SW 1271 (cell line): ENCODE data around the gene PRKG1.

Experiments used
- DNase-seq, 2 experiments: peaks; one replicate each; lab custom pipeline; 2025; lab: John Stamatoyannopoulos, UW

PRKG1 gene

DNA sequence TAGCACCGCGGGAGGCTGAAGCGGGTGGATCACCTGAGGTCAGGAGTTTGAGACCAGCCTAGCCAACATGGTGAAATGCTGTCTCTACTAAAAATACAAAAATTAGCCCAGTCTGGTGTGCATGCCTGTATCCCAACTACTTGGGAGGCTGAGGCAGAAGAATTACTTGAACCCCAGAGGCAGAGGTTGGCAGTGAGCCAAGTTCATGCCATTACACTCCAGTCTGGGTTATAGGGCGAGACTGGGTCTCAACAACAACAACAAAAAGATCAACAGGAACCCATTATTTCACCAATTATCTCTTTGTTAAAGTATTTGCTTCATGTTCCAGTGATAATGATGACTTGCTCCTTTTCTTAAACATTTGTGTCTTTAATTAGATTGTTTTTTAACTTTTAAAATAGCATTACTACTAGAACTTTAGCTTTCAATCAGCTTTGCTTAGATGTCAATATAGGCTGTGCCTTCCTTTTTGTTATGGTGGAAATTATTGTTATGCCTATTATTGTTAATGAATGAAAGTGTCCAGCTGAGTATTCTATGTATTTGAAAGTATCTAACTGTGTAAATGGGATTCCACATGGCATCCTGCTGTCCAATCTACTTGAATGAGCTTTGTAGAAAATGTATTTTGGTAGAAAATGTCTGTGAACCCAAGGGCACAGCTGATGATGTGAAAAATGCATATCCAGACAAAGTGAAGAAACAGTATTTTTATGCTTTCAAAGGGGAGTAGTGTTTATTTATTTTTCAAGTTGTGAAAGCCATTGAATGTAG lies 686.8 kb downstream of the PRKG1 start:
- no peak for DNase-seq

- no peak for DNase-seq
Observed at GRCh38 chr10:51763746-51764145, 689.5 kb downstream of the PRKG1 start.

DNA sequence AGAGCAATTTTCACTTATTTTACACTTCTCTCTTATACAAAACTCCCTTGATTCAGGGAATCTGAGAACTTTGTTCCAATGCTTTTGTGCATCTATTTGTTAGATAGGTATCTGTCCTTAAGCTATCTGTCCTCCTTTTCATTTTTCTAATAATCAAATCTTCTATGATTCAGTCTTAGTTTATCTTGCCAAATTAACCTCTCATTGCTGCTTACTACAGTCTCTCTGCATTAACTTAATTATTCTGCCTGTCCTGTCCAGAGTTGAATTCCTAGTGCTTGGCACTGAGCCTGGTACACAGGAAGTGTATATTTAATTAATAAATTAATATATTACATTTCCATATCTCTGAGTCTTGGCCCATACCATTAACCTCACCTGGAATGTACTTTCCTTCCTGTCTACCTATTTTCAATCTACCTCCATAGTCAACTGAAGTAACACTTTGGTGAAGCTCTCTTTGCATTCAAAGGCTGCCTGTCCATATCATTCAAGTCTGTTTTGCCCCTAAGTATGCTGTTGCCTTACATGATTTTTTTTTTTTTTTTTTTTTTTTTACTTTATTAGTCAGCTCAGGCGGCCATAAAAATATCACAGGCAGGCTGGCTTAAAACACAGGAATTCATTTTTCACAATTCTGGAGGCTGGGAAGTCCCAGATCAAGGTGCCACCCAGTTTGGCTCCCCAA lies 691.1 kb downstream of the PRKG1 start:
- no peak for DNase-seq

DNA sequence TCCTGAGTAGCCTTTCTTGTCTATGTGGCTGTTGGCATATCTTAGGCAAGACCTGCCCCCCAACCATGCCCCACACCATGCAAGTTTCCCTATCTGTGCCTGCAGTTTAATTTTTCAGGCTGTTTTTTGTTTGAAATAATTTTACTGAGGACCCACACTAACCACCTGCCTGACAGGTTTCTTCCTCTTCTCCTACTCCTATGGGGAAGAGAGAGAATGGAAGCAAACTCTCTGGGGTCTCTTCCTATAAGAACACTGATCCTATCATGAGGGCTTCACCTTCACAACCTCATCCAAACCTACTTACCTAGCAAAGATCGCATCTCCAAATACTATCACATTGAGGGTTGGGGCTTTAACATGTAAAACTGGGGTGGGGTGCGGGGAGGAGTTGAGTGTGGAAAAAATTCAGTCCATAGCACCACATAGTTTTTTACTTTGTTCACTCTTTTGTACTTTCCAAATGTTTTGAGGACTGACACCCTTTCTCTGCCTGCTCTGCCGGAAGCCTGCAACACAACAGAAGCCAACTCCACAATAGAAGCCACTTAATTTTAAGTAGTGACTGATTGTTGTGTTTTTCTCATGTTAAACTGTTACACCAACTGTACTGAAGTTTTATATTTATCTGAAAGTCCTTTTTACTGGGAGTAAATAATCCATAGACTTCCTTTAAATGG lies 692.3 kb downstream of the PRKG1 start:
- no peak for DNase-seq

GRCh38 chr10:51767103-51767763 lies 692.9 kb downstream of the PRKG1 start:
- no peak for DNase-seq

- DNase-seq: no peak
Observed at GRCh38 chr10:51768886-51769465, 694.7 kb downstream of the PRKG1 start.

DNA sequence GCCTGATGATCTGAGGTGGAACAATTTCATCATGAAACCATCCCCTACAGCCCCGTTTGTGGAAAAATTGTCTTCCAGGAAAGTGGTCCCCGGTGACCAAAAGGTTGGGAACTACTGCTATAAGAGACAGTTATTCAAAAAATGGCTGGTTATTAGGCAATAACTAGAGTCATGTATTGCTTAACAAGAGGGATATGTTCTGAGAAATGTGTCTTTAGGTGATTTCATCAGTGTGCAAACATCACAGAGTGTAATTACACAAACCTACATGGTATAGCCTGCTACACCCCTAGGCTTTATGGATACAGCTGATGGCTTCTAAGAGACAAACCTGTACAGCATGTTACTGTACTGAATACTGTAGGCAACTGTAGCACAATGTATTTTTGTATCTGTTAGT lies 696.4 kb downstream of the PRKG1 start:
- no peak for DNase-seq

DNA sequence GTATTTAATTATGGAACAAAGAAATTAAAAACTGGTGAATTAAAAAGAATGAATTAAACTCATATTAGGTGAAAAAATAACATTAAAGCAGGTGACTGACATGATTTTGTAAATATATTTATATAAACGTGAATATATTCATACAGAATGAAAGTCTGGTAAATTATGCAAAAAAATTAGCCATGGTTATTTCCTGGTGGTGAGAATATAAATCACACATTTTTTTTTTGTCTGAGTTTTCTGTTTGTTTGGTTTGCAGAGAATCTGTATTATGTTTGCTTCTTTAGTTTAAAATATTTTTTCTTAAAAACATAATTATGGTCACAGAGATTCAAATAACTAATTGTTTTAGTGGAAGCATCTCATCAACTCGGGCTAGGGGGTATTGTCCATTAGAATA lies 698.1 kb downstream of the PRKG1 start:
- DNase-seq: no peak

DNA sequence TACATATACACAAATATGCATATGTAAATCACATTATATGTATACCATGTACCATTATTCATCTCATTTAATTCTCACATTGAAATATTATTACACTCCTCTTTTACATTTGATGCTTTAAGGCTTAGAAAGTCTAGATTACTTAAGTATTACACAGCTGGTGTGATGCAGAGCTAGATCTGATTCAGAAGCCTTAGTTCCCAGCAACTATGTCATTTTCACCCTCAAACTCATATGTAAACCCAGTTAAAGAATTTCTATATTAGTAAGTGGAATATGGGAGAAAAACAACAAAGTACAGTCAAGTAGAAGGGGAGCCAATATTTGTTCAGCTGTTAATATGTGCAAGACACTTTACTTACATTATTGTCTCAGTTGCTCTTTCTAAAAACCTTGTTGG lies 699.4 kb downstream of the PRKG1 start:
- DNase-seq: no peak

DNA sequence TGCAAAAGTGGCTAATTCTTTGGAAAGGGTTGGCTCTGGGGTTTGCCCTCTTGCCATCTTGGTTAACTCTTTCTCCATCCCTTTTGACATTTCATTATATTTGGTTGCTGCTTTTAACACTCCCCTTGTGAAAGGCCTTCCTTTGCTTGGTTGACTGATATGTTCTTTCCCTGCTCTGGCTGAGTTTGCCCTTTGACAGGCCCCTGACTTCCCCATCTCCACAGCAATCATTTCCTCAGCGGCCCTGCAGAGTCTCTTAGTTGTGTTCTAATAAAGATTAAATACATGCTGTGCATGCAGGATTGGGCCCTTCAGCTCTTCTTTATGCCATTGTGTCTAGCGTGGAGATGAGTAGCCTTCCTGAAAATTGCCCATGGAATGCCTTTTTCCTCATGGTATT lies 709.7 kb downstream of the PRKG1 start:
- no peak for DNase-seq

- DNase-seq: no peak
Observed at GRCh38 chr10:51786016-51786683, 711.9 kb downstream of the PRKG1 start.

GRCh38 chr10:51786684-51787035 lies 712.4 kb downstream of the PRKG1 start:
- no peak for DNase-seq

- no peak for DNase-seq
Observed at GRCh38 chr10:51788273-51788672, 714.0 kb downstream of the PRKG1 start.

DNA sequence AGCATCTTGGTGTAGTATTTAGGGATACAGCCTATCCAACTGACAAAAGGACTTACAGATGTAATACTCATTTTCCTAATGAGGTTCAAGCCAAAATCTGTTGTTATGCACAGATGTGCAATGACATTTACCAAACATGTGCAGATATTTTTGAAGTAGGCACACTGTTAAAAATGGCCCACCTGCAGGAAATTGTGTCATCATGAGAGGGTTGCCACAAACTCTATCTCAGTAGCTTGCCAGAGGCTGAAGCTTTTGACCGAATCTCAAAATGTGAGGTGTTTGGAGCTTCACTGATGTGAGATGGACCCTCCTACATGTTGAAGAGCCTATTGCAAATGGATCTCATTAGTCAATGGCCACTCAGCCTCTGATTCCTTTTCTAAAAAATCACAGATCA lies 714.8 kb downstream of the PRKG1 start:
- no peak for DNase-seq

GRCh38 chr10:51789903-51790302 lies 715.6 kb downstream of the PRKG1 start:
- DNase-seq: no peak

DNA sequence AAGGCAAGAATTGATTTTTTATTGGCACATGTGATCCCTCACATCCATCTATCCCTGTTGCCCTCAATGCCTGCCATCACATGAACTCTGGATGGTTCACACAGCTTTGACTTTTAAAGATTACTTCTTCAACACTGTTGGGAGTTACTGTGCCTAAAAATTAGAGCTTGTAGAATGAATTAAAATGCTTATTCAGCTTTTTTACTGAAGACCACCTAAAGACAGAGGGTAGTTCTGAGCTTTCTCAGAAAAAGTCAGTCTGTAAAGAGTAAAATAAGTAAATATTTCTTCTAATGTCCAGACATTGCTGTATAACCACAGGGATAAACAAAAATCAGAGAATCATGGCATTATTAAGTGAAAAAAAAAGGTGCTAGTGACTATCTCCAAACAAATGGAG lies 718.4 kb downstream of the PRKG1 start:
- no peak for DNase-seq

DNA sequence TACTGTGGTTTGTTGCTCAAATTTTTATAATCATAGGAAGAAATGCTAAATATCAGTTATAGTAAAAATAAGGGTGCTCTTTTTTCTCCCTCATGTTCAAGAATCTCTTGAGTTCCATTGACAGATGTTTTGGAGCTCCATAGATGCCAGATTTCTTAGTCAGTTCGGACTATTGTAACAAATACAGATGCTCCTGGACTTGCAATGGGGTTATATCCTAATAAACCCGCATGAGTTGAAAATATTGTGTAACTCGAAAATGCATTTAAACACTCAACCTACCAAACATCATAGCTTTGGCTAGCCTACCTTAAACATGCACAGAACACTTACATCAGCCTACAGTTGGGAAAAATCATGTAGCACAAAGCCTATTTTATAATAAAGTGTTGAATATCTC lies 725.8 kb downstream of the PRKG1 start:
- DNase-seq: no peak

- no peak for DNase-seq
Observed at GRCh38 chr10:51800725-51801424, 726.6 kb downstream of the PRKG1 start.

GRCh38 chr10:51802030-51802429 lies 727.7 kb downstream of the PRKG1 start:
- DNase-seq: no peak

- no peak for DNase-seq
Observed at GRCh38 chr10:51804866-51805265, 730.6 kb downstream of the PRKG1 start.
